Kidney tubule cell (primary cell): Measurements from ENCODE around the gene BPIFB3.

Source experiments
- DNase-seq: peaks from one replicate; pipeline ENCODE4 v3.0.0-alpha.2; 2018; ENCODE audit warnings: low spot score

The BPIFB3 gene

GRCh38 chr20:33016581-33017109 lies 37.1 kb upstream of the BPIFB3 start:
- no peak for DNase-seq

- no peak for DNase-seq
Observed at GRCh38 chr20:33017542-33017941, 36.2 kb upstream of the BPIFB3 start.

DNA sequence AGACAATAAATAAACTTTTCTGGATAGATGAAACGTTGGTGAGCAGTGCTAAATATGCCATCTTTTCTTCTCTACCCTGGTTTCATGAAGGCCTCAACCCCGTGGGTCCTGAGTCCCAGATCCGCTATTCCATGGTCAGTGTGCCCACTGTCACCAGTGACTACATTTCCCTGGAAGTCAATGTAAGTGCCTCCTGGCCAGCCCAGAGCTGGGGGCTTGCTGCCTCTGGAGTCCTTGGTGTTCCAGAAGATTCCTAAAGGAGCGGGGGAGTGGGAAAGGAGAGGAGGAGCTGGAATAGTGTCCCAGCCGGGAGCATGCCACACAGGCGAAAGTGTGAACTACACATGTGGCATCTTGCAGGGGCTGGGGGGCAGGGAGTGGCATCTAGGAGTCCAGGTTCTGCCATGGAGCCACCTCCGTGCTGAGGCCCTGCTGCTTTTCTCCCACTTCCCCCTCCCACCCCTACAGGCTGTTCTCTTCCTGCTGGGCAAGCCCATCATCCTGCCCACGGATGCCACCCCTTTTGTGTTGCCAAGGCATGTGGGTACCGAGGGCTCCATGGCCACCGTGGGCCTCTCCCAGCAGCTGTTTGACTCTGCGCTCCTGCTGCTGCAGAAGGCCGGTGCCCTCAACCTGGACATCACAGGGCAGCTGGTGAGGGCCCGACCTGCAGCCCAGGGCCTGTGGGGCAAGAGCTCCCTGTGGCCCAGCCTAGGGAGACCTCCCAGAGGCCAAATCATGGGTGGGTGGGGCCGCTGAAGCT lies 35.4 kb upstream of the BPIFB3 start:
- no peak for DNase-seq

- no peak for DNase-seq
Observed at GRCh38 chr20:33019465-33020277, 34.0 kb upstream of the BPIFB3 start.

DNA sequence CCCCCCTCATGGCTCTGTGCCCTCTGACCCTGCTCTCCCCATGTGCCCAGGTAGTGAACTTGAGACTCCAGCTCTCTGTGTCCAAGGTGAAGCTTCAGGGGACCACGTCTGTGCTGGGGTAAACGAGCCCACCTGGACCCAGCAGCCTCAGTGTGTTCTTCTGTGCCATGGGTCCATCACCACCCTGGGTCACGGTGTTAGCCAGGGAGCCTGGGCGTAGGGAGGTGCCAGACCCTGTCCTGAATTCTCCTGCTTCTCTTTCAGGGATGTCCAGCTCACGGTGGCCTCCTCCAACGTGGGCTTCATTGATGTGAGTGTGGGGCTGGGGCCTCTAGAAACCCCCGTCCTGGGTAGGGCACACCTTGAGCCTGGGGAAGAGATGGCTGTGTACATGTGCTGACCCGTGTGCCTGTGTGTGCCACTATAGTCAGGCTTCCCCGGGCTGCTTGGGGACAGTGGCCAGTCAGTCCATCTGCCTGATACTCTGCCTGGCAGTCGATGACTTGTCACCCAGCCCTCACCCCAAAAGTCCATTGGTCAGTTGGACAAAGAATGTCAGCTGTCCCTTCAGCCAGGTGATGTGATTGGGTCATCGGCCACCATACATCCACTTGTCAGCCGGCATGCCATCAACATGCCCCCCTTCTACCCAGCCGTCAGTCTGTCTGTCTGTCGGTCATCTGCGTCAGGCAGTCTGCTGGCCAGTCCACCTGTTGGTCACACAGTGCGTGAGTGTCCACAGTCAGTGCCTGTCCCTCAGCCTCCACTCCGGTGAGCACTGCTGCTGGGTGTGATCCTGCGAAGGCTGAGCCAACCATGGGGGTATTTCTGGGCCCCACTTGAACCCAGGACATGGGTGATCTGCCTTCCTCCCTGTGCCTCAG lies 33.2 kb upstream of the BPIFB3 start:
- no peak for DNase-seq

GRCh38 chr20:33021879-33022278 lies 31.8 kb upstream of the BPIFB3 start:
- DNase-seq = no peak

GRCh38 chr20:33022289-33022688 lies 31.4 kb upstream of the BPIFB3 start:
- no peak for DNase-seq

DNA sequence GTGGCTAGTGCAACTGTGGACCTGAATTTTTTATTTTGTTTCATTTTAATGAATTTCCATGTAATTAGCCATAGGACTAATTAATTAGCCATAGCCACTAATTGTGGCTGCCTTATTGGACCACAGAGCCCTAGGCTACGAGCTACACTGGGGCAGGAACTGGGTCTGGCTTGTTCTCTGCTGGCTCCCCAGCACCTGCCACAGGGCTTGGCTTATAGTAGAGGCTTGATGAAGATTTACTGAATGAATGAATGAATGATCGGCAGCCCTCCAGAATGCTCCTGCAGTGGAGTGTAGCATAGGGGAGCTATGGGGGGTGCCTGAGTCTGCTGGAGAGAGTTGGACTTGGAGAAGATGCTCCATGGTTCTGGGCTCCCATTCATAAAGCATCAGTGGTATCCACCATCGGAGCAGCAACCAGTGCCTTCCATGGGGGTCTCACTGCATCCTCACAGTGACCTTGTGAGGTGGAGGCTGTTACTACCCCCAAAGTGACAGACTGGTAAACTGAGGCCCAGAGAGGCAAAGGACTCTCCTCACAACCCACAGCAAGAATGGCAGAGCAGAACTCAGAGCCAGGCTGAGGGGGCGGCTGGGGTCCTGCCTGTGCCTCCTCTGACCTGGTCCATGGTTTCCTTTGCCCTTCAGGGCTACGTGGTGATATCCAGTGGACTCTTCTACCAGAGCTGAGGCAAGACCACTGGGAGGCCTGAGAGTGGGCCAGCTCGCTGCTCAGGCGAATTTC lies 30.8 kb upstream of the BPIFB3 start:
- no peak for DNase-seq

DNA sequence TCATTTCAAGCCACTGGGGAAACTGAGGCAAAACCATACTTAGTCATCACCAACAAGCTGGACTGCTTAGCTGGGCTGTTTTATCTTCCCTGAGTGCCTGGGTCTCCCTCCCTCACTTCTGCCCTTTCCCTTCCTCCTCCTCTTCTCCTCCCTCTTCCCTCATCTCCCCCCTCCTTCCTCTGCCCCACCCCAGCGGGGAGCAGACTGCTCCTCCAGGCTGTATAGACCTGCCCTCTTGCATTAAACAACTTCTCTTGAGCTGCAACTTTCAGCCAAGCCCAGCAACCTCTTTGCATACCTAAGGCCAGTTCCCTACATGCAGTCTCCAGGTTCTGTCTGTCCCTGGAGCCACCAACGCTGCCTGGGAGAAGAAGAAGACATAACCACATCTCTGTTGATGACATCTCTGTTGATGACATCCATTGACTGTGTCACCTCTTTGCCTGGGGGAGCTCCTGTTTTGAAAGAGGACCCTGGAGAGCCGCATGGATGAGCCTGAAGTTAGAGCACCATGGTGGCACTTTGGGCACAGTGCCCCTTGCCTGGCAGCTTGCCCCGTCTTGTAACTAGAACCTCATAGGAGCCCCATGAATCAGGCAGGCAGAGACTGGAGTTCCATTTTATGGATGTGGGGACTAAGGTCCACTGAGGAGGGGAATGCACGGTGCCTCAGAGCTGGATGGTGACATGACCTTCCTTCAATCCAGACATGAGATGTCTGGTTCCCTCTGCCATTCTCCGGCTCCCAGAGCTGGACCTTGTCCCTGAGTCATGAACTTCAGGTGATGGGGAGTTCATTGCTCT lies 30.1 kb upstream of the BPIFB3 start:
- no peak for DNase-seq

DNA sequence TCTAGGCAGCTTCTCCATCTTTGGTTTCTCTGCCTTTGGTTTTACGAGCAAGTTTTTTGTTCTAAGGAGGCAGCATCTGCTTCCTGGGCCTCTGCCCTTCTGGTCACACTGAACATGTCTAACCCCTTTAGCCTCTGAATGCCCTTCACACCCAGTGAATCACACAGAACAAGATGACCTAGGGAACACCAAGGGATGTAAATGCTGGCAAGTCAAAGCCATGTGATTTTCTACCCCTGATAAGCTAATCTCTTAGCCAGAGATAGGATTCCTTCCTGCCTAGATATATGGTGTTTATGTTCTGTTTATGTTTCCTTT lies 29.5 kb upstream of the BPIFB3 start:
- DNase-seq = no peak

GRCh38 chr20:33024609-33025317 lies 28.9 kb upstream of the BPIFB3 start:
- DNase-seq = no peak

DNA sequence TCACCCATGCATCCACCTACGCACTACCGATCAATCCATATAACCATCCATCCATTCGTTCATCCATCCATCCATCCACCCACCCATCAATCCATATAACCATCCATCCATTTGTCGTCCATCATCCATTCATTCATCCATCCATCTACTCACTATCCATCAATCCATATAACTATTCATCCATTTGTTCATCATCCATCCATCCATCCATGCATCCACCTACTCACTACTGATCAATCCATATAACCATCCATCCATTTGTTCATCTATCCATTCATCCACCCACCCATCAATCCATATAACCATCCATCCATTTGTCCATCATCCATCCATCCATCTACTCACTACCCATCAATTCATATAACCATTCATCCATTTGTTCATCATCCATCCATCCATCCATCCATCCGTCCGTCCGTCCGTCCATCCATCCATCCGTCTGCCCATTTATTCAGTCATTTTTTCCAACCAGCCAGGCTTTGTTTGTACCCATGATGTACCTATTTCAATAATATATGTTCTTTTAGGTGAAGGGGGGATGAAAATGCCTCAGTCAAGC lies 28.3 kb upstream of the BPIFB3 start:
- no peak for DNase-seq

GRCh38 chr20:33026072-33026778 lies 27.5 kb upstream of the BPIFB3 start:
- DNase-seq = no peak

DNA sequence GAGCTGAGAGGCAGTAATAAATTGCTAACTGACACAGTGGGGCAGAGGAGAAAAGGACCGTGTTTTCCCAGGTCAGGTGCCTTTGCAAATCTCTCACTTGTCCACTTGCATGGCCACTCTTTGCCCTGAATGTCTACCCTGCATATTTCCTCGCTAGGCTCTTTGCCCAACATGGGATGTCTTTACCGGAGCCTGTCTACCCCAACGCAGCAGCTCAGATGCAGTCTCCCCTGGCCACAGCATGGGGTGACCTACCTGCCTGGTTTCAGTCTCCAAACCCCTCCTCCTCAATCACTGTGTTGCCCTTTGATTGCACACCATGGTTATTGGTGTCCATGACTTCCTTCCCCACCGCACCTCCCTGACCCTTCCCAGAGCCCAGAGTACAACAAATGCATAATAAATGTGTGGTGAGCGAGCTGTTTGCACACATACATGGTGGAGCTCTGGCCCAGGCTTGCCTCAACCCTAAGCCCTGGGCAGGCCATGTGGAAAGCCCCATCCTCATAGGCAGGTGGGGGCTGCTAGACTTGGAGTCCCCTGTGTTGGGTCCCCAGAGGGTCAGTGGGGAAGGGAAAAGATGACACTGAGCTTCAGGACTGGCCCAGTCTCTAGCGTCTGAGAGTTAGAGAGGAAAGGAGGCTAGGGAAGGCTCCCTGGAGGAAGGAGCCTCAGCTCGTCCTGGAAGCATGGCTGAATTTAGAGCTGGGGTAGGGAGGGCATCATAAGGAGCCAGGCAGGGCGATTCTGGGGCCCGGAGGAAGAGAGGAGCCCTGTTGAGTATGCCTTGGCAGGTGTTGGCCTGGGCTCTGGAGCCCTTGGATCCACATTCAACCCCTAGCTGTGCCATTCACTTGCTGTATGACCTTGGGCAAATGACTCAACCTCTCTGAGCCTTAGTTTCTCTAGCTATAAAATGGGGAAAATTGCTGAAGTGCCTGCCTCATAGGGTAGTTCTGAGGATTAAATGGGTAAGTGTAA lies 26.6 kb upstream of the BPIFB3 start:
- no peak for DNase-seq

- DNase-seq = no peak
Observed at GRCh38 chr20:33027769-33028751, 25.6 kb upstream of the BPIFB3 start.

- DNase-seq = no peak
Observed at GRCh38 chr20:33028875-33029274, 24.8 kb upstream of the BPIFB3 start.

GRCh38 chr20:33030076-33030475 lies 23.6 kb upstream of the BPIFB3 start:
- DNase-seq = no peak
